AML-193 (cell line): Measurements from ENCODE around the gene TRAPPC2.

ENCODE experiments used
- DNase-seq, 2 experiments: peaks; one replicate each; lab custom pipeline; 2025; lab: John Stamatoyannopoulos, UW

TRAPPC2 gene

DNA sequence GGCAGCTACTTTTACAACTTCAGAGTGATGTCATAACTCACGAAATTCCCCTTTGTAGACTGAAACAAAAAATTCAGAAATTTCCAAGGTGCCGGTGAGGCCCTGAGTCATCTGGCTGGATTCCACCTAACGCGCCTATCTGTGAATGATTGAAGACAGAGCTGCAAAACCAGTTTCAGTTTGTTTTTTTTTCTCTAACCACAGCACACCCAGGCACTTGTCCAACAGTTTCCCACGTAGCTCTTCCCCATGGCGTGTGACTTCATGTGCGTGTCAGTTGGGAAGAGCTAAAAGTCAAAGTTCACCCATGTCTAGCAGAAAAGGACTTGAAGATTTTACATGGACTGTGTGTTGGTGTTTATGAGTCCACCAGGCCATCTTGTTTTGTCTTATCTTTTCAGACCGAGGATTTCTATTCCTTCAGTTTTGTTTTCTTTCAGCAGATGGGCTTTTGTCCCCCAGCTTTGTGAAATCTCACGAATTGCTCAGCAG, 65.1 kb downstream of the TRAPPC2 start:
- peak; percentile 57 to 61 for DNase-seq

DNA sequence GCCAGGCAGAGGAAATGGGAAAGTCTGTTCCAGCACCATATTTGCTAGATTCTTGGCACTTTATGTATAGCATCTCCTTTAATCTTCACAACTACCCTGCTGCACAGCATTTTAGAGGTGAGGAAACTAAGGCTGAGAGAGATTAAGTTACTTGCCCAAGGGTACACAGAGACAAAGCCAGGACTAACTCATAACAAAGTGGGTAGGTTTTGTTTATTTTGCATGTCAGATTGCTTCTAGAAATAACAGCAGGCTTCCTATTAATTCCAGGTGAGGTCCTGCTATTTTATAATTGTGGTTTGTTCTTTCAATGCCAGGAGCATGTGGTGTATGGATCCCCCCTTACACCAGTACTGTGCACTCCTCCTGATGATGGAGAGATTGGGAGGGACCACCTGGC, 66.5 kb downstream of the TRAPPC2 start:
- DNase-seq = no peak

DNA sequence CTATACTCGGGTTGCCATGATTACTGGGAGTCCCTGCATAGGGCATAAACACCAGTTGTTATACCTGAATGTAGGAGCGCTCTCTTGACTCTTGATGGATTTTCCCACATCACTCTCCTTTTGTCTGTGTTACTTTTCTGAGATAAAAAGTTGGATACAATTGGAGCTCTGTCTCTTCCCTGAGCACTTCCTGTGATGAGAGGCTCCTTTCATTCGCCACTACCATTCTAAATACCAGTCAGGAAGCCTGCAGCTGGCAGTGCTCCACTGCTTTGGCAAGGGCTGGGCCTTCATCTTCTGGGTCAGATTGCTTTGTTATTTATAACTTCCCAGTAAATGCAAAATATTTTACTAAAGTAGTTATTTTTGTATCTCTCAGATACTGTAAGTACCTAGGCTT, 67.6 kb downstream of the TRAPPC2 start:
- DNase-seq = no peak

DNA sequence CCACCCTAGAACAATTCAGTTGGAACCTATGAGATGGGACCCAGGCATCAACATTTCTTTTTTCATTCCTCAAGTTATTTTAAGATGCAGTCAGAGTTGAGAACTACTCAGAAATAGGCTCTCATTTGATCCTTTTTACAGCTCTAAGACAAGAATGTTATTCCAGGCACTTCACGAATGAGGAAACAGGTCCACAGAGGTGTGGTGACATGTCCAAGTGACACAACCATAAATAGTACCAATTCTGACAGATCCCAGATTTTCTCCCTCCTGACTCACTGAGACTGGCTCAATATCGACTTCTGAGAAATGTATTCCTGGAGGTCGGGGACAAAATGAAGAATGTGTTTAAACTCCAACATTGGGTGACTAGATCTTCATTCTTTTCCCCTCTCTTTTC, 70.4 kb downstream of the TRAPPC2 start:
- DNase-seq = no peak

GRCh38 chrX:13662355-13662791, 72.0 kb downstream of the TRAPPC2 start:
- DNase-seq = no peak
